GM10847 (cell line): ENCODE measurements around the gene TMEFF1.

Source experiments
- POLR2A ChIP-seq: IDR thresholded peaks from 2 replicates; pipeline ENCODE4 v1.6.1; 2011; ENCODE audit not compliant: insufficient read length; ENCODE audit errors: extremely low read depth

TMEFF1 gene

GRCh38 chr9:100505564-100506159 lies 32.7 kb downstream of the TMEFF1 start:
- TF ChIP-seq POLR2A = no peak

GRCh38 chr9:100511205-100511604 lies 38.3 kb downstream of the TMEFF1 start:
- no peak for TF ChIP-seq POLR2A

- TF ChIP-seq POLR2A = no peak
Measured at GRCh38 chr9:100515578-100516494, 42.9 kb downstream of the TMEFF1 start.

GRCh38 chr9:100521282-100521681 lies 48.3 kb downstream of the TMEFF1 start:
- TF ChIP-seq POLR2A = no peak

- no peak for TF ChIP-seq POLR2A
Measured at GRCh38 chr9:100525563-100525962, 52.6 kb downstream of the TMEFF1 start.

GRCh38 chr9:100534401-100534800 lies 61.5 kb downstream of the TMEFF1 start:
- no peak for TF ChIP-seq POLR2A

- TF ChIP-seq POLR2A = no peak
Measured at GRCh38 chr9:100540327-100540726, 67.4 kb downstream of the TMEFF1 start.

GRCh38 chr9:100549048-100549447 lies 76.1 kb downstream of the TMEFF1 start:
- no peak for TF ChIP-seq POLR2A

GRCh38 chr9:100554935-100555401 lies 82.0 kb downstream of the TMEFF1 start:
- no peak for TF ChIP-seq POLR2A

- no peak for TF ChIP-seq POLR2A
Measured at GRCh38 chr9:100555471-100555870, 82.5 kb downstream of the TMEFF1 start.

- no peak for TF ChIP-seq POLR2A
Measured at GRCh38 chr9:100557053-100557452, 84.1 kb downstream of the TMEFF1 start.

GRCh38 chr9:100561256-100561655 lies 88.3 kb downstream of the TMEFF1 start:
- TF ChIP-seq POLR2A = no peak

GRCh38 chr9:100567856-100568255 lies 94.9 kb downstream of the TMEFF1 start:
- no peak for TF ChIP-seq POLR2A

GRCh38 chr9:100573655-100574260 lies 100.8 kb downstream of the TMEFF1 start:
- TF ChIP-seq POLR2A = no peak

- no peak for TF ChIP-seq POLR2A
Measured at GRCh38 chr9:100575006-100575405, 102.1 kb downstream of the TMEFF1 start.

- TF ChIP-seq POLR2A = no peak
Measured at GRCh38 chr9:100575765-100576386, 102.9 kb downstream of the TMEFF1 start.

GRCh38 chr9:100577776-100578448 lies 105.0 kb downstream of the TMEFF1 start, which contains the start of gene CAVIN4:
CAVIN4 (plus strand) TSS chr9:100578079; CDS start chr9:100578144, 65 bp downstream.
- TF ChIP-seq POLR2A = no peak
